Raji (cell line): ENCODE data around the gene IGFL4.

Source experiments
- POLR2A ChIP-seq: IDR thresholded peaks from 2 replicates; pipeline ENCODE4 v1.6.1; 2011; ENCODE audit warnings: low read depth, low read length, control low read depth; ENCODE audit not compliant: insufficient read depth

The IGFL4 gene

GRCh38 chr19:46040952-46041500 lies at the start of gene IGFL4:
TSS of gene IGFL4 (minus strand) at chr19:46041002. CDS start at chr19:46040962, 40 bp downstream.
- no peak for TF ChIP-seq POLR2A

- TF ChIP-seq POLR2A: no peak
Observed at GRCh38 chr19:46090444-46090843, 49.6 kb upstream of the IGFL4 start.

- no peak for TF ChIP-seq POLR2A
Observed at GRCh38 chr19:46089432-46089831, 48.6 kb upstream of the IGFL4 start.

- TF ChIP-seq POLR2A: no peak
Observed at GRCh38 chr19:46088101-46088500, 47.3 kb upstream of the IGFL4 start.

- no peak for TF ChIP-seq POLR2A
Observed at GRCh38 chr19:46085888-46086287, 45.1 kb upstream of the IGFL4 start.

GRCh38 chr19:46082728-46083050 lies 41.9 kb upstream of the IGFL4 start:
- no peak for TF ChIP-seq POLR2A

- TF ChIP-seq POLR2A: no peak
Observed at GRCh38 chr19:46081928-46082727, 41.3 kb upstream of the IGFL4 start.

GRCh38 chr19:46080561-46080960 lies 39.8 kb upstream of the IGFL4 start:
- no peak for TF ChIP-seq POLR2A

GRCh38 chr19:46079576-46079975 lies 38.8 kb upstream of the IGFL4 start:
- no peak for TF ChIP-seq POLR2A

- no peak for TF ChIP-seq POLR2A
Observed at GRCh38 chr19:46077815-46078167, 37.0 kb upstream of the IGFL4 start.

- no peak for TF ChIP-seq POLR2A
Observed at GRCh38 chr19:46076951-46077814, 36.4 kb upstream of the IGFL4 start.

- no peak for TF ChIP-seq POLR2A
Observed at GRCh38 chr19:46076031-46076880, 35.5 kb upstream of the IGFL4 start.

- no peak for TF ChIP-seq POLR2A
Observed at GRCh38 chr19:46073268-46073922, 32.6 kb upstream of the IGFL4 start.

- TF ChIP-seq POLR2A: no peak
Observed at GRCh38 chr19:46069806-46070341, 29.1 kb upstream of the IGFL4 start.
